Vagina (tissue), 2 donors: ENCODE measurements around the gene MALT1. TPM values are rescaled to one million over a fixed set of nuclear protein-coding genes. Genes with fewer than 3 reads are reported as not detected.

Source experiments
- DNase-seq, 2 donors: peaks; one replicate each; pipeline ENCODE4 v3.0.0-alpha.2; 2017; ENCODE audit errors: extremely low spot score in 2 of 2
- H3K27ac ChIP-seq: fragments of 200-600 bp; sonication (generic); one replicate; pipeline ENCODE4 v1.5.1; 2019
- H3K27me3 ChIP-seq: fragments of 200-600 bp; sonication (generic); one replicate; pipeline ENCODE4 v1.5.1; 2019
- H3K36me3 ChIP-seq, 2 donors: fragments of 200-600 bp; sonication (generic); one replicate each; pipeline ENCODE4 v1.5.1; 2017 to 2019
- H3K4me1 ChIP-seq: fragments of 200-600 bp; sonication (generic); one replicate; pipeline ENCODE4 v1.5.1; 2019
- H3K4me3 ChIP-seq, 2 donors: fragments of 200-600 bp; sonication (generic); 1 replicate in 1 of 2; 2 replicates in 1 of 2; pipeline ENCODE4 v1.5.1; 2016 to 2019
- H3K9me3 ChIP-seq: fragments of 200-600 bp; sonication (generic); one replicate; pipeline ENCODE4 v1.5.1; 2019
- CTCF ChIP-seq, 3 experiments: fragments of 450-650 bp in 2 of 3; fragments of 200-600 bp in 1 of 3; sonication (generic) in 1 of 3; IDR thresholded peaks; one replicate each; pipeline ENCODE4 v1.5.1; 2017 to 2019; ENCODE audit warnings: antibody characterized with exemption in 3 of 3, mild to moderate bottlenecking in 2 of 3, moderate library complexity in 2 of 3
- POLR2A ChIP-seq, 2 donors: fragments of 450-650 bp; IDR thresholded peaks; one replicate each; pipeline ENCODE4 v1.6.1; 2017; ENCODE audit warnings: antibody characterized with exemption in 2 of 2, mild to moderate bottlenecking in 2 of 2, moderate library complexity in 2 of 2
- POLR2AphosphoS5 ChIP-seq, 2 donors: sonication (generic); formaldehyde crosslinking; IDR thresholded peaks; one replicate each; pipeline ENCODE4 v1.9.0; 2017; ENCODE audit warnings: antibody characterized with exemption in 2 of 2, mild to moderate bottlenecking in 2 of 2, low read depth in 1 of 2; ENCODE audit not compliant: insufficient read depth in 1 of 2
- intact Hi-C: fragments of 100-400 bp; cut with DNase I; formaldehyde crosslinking; loops from one replicate; pipeline ENCODE4 v1.15.1; 2023
- total RNA-seq: library from RNA; depleted of rRNA; stranded (reverse); fragments of >200 nt; gene quantifications from one replicate; pipeline ENCODE4 v1.2.3, GENCODE V29; 2016

MALT1 gene
- total RNA-seq, 1 donor from 2014 or later: 35.8 TPM

GRCh38 chr18:58694720-58695468 lies 23.6 kb downstream of the MALT1 start:
- no peak for DNase-seq
- intact Hi-C loops: no loop called here
- no peak for TF ChIP-seq CTCF (IDR thresholded peaks at IDR 0.05)
- no peak for TF ChIP-seq POLR2AphosphoS5 (IDR thresholded peaks at IDR 0.05; ENCODE audit: insufficient read depth in 1 of 2, low read depth in 1 of 2)
- no peak for TF ChIP-seq POLR2A (IDR thresholded peaks at IDR 0.05)
- Histone ChIP-seq H3K27me3 (no peaks in the 10 kb centered on the region), H3K36me3 (peaks cover 0 to 9% of the 10 kb centered on the region in 2 donors), H3K4me1 (peaks cover 12% of the 10 kb centered on the region), H3K4me3 (no peak overlapping the region), H3K27ac (no peak overlapping the region), H3K9me3 (no peaks in the 10 kb centered on the region)

GRCh38 chr18:58695772-58696171 lies 24.5 kb downstream of the MALT1 start:
- H3K4me1 ChIP-seq: peaks cover 12% of the 10 kb centered on the region
- no peak for TF ChIP-seq POLR2AphosphoS5 (IDR thresholded peaks at IDR 0.05; ENCODE audit: insufficient read depth in 1 of 2, low read depth in 1 of 2)
- TF ChIP-seq POLR2A (IDR thresholded peaks at IDR 0.05): no peak
- TF ChIP-seq CTCF (IDR thresholded peaks at IDR 0.05): no peak
- H3K27me3 ChIP-seq: no peaks in the 10 kb centered on the region
- intact Hi-C loops: no loop called here
- no peaks in the 10 kb centered on the region for H3K9me3 ChIP-seq
- DNase-seq: no peak
- no peak overlapping the region for H3K27ac ChIP-seq
- peaks cover 0 to 4% of the 10 kb centered on the region in 2 donors for H3K36me3 ChIP-seq
- H3K4me3 ChIP-seq: no peak overlapping the region

GRCh38 chr18:58697146-58697545 lies 25.9 kb downstream of the MALT1 start:
- intact Hi-C loops: no loop called here
- no peak overlapping the region for H3K27ac ChIP-seq
- H3K4me1 ChIP-seq: peaks cover 8% of the 10 kb centered on the region
- no peak overlapping the region for H3K4me3 ChIP-seq
- no peak for DNase-seq
- TF ChIP-seq CTCF (IDR thresholded peaks at IDR 0.05) (no peak), POLR2A (IDR thresholded peaks at IDR 0.05) (no peak), POLR2AphosphoS5 (IDR thresholded peaks at IDR 0.05; ENCODE audit: insufficient read depth in 1 of 2, low read depth in 1 of 2) (no peak)
- H3K36me3 ChIP-seq: peaks cover 0 to 11% of the 10 kb centered on the region in 2 donors
- H3K27me3 ChIP-seq: no peaks in the 10 kb centered on the region
- no peaks in the 10 kb centered on the region for H3K9me3 ChIP-seq

GRCh38 chr18:58698701-58699193 lies 27.5 kb downstream of the MALT1 start:
- intact Hi-C loops: no loop called here
- Histone ChIP-seq H3K27ac (no peak overlapping the region), H3K4me3 (no peak overlapping the region), H3K36me3 (peaks cover 0 to 11% of the 10 kb centered on the region in 2 donors), H3K4me1 (no peaks in the 10 kb centered on the region), H3K27me3 (no peaks in the 10 kb centered on the region), H3K9me3 (no peaks in the 10 kb centered on the region)
- TF ChIP-seq POLR2A (IDR thresholded peaks at IDR 0.05) (no peak), POLR2AphosphoS5 (IDR thresholded peaks at IDR 0.05; ENCODE audit: insufficient read depth in 1 of 2, low read depth in 1 of 2) (no peak), CTCF (IDR thresholded peaks at IDR 0.05) (no peak)
- no peak for DNase-seq

GRCh38 chr18:58699551-58699950 lies 28.3 kb downstream of the MALT1 start:
- no peak for TF ChIP-seq CTCF (IDR thresholded peaks at IDR 0.05)
- TF ChIP-seq POLR2A (IDR thresholded peaks at IDR 0.05): no peak
- no peak for TF ChIP-seq POLR2AphosphoS5 (IDR thresholded peaks at IDR 0.05; ENCODE audit: insufficient read depth in 1 of 2, low read depth in 1 of 2)
- no peaks in the 10 kb centered on the region for H3K9me3 ChIP-seq
- H3K27me3 ChIP-seq: no peaks in the 10 kb centered on the region
- H3K27ac ChIP-seq: no peak overlapping the region
- intact Hi-C loops: no loop called here
- no peak overlapping the region for H3K4me3 ChIP-seq
- no peaks in the 10 kb centered on the region for H3K4me1 ChIP-seq
- no peak for DNase-seq
- H3K36me3 ChIP-seq: peaks cover 0 to 11% of the 10 kb centered on the region in 2 donors
